ENCODE data around the gene ICA1.

GRCh38 chr7:8261711-8262695, at the start of gene ICA1:
- TF ChIP-seq POLR2AphosphoS5 (IDR thresholded peaks at IDR 0.05; ENCODE audit: low read depth, low read length) (no peak), TAF1 (IDR thresholded peaks at IDR 0.05; ENCODE audit: borderline replicate concordance, low read depth, low read length) (no peak)

Measured in GM12892 (cell line).